ENCODE data around the gene PPP2R2D.

Gene PPP2R2D

GRCh38 chr10:131900350-131901152 lies at the start of gene PPP2R2D:
Gene PPP2R2D, plus strand, starts transcription at chr10:131901008. Its CDS starts 141 bp downstream, at chr10:131901149.
- in situ Hi-C loops (cut with MboI; ENCODE audit: low sequenced_read_pairs), result no loop called here
- peaks cover 4% of the 10 kb centered on the region for H3K36me3 ChIP-seq (replicated peaks)
- peaks cover 13% of the 10 kb centered on the region for H3K4me1 ChIP-seq
- H3K4me3 ChIP-seq, result peak within 1 kb of the TSS; percentile 82
- peak; percentile 87 to 95 for DNase-seq (ENCODE audit: low spot score in 2 of 2)
- no peaks in the 10 kb centered on the region for H3K9me3 ChIP-seq
- no peaks in the 10 kb centered on the region for H3K27me3 ChIP-seq (ENCODE audit: low read depth)

- Histone ChIP-seq H3K4me3 (no peak overlapping the region), H3K27me3 (ENCODE audit: low read depth) (0 out of 2 replicates have a peak, but pooled peaks cover 2% of the 10 kb centered on the region), H3K36me3 (replicated peaks) (no peaks in the 10 kb centered on the region), H3K9me3 (no peaks in the 10 kb centered on the region), H3K4me1 (no peaks in the 10 kb centered on the region)
- DNase-seq (ENCODE audit: low spot score in 2 of 2), result no peak
- in situ Hi-C loops (cut with MboI; ENCODE audit: low sequenced_read_pairs), result no loop called here
These were observed 49.5 kb upstream of the PPP2R2D start for GRCh38 chr10:131851346-131851745.

- H3K27me3 ChIP-seq (ENCODE audit: low read depth), result 0 out of 2 replicates have a peak, but pooled peaks cover 2% of the 10 kb centered on the region
- no peaks in the 10 kb centered on the region for H3K9me3 ChIP-seq
- no peaks in the 10 kb centered on the region for H3K4me1 ChIP-seq
- in situ Hi-C loops (cut with MboI; ENCODE audit: low sequenced_read_pairs), result no loop called here
- no peak overlapping the region for H3K4me3 ChIP-seq
- no peaks in the 10 kb centered on the region for H3K36me3 ChIP-seq (replicated peaks)
- peak in 1 of 2 experiments; percentile 5 for DNase-seq (ENCODE audit: low spot score in 2 of 2)
These were observed 48.5 kb upstream of the PPP2R2D start for GRCh38 chr10:131852176-131852822.

- Histone ChIP-seq H3K9me3 (no peaks in the 10 kb centered on the region), H3K27me3 (ENCODE audit: low read depth) (0 out of 2 replicates have a peak, but pooled peaks cover under 1% of the 10 kb centered on the region), H3K4me3 (no peak overlapping the region), H3K36me3 (replicated peaks) (no peaks in the 10 kb centered on the region), H3K4me1 (no peaks in the 10 kb centered on the region)
- peak in 1 of 2 experiments; percentile 4 for DNase-seq (ENCODE audit: low spot score in 2 of 2)
- in situ Hi-C loops (cut with MboI; ENCODE audit: low sequenced_read_pairs), result no loop called here
These were observed 47.8 kb upstream of the PPP2R2D start for GRCh38 chr10:131852823-131853609.

- in situ Hi-C loops (cut with MboI; ENCODE audit: low sequenced_read_pairs), result no loop called here
- DNase-seq (ENCODE audit: low spot score in 2 of 2), result no peak
- Histone ChIP-seq H3K36me3 (replicated peaks) (no peaks in the 10 kb centered on the region), H3K4me3 (no peak overlapping the region), H3K9me3 (no peaks in the 10 kb centered on the region), H3K4me1 (no peaks in the 10 kb centered on the region), H3K27me3 (ENCODE audit: low read depth) (no peaks in the 10 kb centered on the region)
These were observed 47.2 kb upstream of the PPP2R2D start for GRCh38 chr10:131853610-131853964.

GRCh38 chr10:131854579-131855335 lies 46.1 kb upstream of the PPP2R2D start:
- Histone ChIP-seq H3K36me3 (replicated peaks) (no peaks in the 10 kb centered on the region), H3K4me3 (no peak overlapping the region), H3K9me3 (no peaks in the 10 kb centered on the region), H3K4me1 (no peaks in the 10 kb centered on the region), H3K27me3 (ENCODE audit: low read depth) (0 out of 2 replicates have a peak, but pooled peaks cover 2% of the 10 kb centered on the region)
- DNase-seq (ENCODE audit: low spot score in 2 of 2), result no peak
- in situ Hi-C loops (cut with MboI; ENCODE audit: low sequenced_read_pairs), result no loop called here

- H3K27me3 ChIP-seq (ENCODE audit: low read depth), result peaks cover 2% of the 10 kb centered on the region; the same call in 1 of the 2 replicates
- no peaks in the 10 kb centered on the region for H3K9me3 ChIP-seq
- H3K36me3 ChIP-seq (replicated peaks), result no peaks in the 10 kb centered on the region
- DNase-seq (ENCODE audit: low spot score in 2 of 2), result no peak
- in situ Hi-C loops (cut with MboI; ENCODE audit: low sequenced_read_pairs), result no loop called here
- H3K4me3 ChIP-seq, result no peak overlapping the region
- no peaks in the 10 kb centered on the region for H3K4me1 ChIP-seq
These were observed 45.1 kb upstream of the PPP2R2D start for GRCh38 chr10:131855461-131856401.

GRCh38 chr10:131856441-131857094 lies 44.2 kb upstream of the PPP2R2D start:
- DNase-seq (ENCODE audit: low spot score in 2 of 2), result no peak
- H3K27me3 ChIP-seq (ENCODE audit: low read depth), result peaks cover 2% of the 10 kb centered on the region; the same call in 1 of the 2 replicates
- H3K4me3 ChIP-seq, result no peak overlapping the region
- no peaks in the 10 kb centered on the region for H3K36me3 ChIP-seq (replicated peaks)
- no peaks in the 10 kb centered on the region for H3K9me3 ChIP-seq
- in situ Hi-C loops (cut with MboI; ENCODE audit: low sequenced_read_pairs), result no loop called here
- no peaks in the 10 kb centered on the region for H3K4me1 ChIP-seq

- Histone ChIP-seq H3K36me3 (replicated peaks) (no peaks in the 10 kb centered on the region), H3K27me3 (ENCODE audit: low read depth) (peaks cover 5% of the 10 kb centered on the region; the same call in 1 of the 2 replicates), H3K4me1 (no peaks in the 10 kb centered on the region), H3K9me3 (no peaks in the 10 kb centered on the region), H3K4me3 (no peak overlapping the region)
- DNase-seq (ENCODE audit: low spot score in 2 of 2), result no peak
- in situ Hi-C loops (cut with MboI; ENCODE audit: low sequenced_read_pairs), result no loop called here
These were observed 43.4 kb upstream of the PPP2R2D start for GRCh38 chr10:131857156-131858117.

- no peaks in the 10 kb centered on the region for H3K4me1 ChIP-seq
- H3K27me3 ChIP-seq (ENCODE audit: low read depth), result peaks cover 5% of the 10 kb centered on the region; the same call in 1 of the 2 replicates
- in situ Hi-C loops (cut with MboI; ENCODE audit: low sequenced_read_pairs), result no loop called here
- no peak for DNase-seq (ENCODE audit: low spot score in 2 of 2)
- H3K9me3 ChIP-seq, result no peaks in the 10 kb centered on the region
- H3K4me3 ChIP-seq, result no peak overlapping the region
- no peaks in the 10 kb centered on the region for H3K36me3 ChIP-seq (replicated peaks)
These were observed 42.7 kb upstream of the PPP2R2D start for GRCh38 chr10:131858118-131858515.

- in situ Hi-C loops (cut with MboI; ENCODE audit: low sequenced_read_pairs), result no loop called here
- DNase-seq (ENCODE audit: low spot score in 2 of 2), result no peak
- no peak overlapping the region for H3K4me3 ChIP-seq
- H3K36me3 ChIP-seq (replicated peaks), result no peaks in the 10 kb centered on the region
- H3K4me1 ChIP-seq, result no peaks in the 10 kb centered on the region
- peaks cover 5% of the 10 kb centered on the region; the same call in 1 of the 2 replicates for H3K27me3 ChIP-seq (ENCODE audit: low read depth)
- no peaks in the 10 kb centered on the region for H3K9me3 ChIP-seq
These were observed 42.0 kb upstream of the PPP2R2D start for GRCh38 chr10:131858583-131859340.
